ENCODE data around the gene PPIP5K1. TPM values are rescaled to one million over a fixed set of nuclear protein-coding genes. Genes with fewer than 3 reads are reported as not detected.

Gene PPIP5K1
- total RNA-seq, 1 experiment from 2014 or later = 64.0 TPM

DNA sequence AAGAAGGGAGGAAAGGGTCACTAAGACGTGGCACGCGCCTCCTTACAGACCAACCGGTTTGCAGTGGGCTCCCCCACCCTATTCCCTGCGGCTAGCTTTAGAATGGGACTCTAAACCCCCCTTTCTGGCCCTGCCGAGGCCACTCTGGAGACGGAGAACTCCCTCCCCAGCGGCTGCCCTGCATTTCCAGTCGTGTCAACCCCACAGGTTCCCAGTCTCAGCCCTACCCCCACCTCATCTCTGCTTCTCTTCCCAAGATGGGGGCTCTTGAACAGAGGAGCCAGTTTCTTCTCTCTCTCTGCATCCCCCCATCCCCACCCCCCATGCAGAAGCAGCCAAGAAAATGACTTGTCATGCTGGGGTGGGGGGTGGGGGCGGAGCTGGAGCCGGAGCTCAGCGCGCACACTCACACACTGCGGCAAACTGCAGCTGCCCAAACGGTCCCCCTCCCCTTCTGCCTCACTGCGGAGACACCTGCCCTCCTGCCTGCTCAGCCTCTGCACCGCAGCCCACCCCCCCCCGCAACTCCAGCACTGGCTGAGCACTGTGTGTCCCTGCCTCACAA lies 71.7 kb downstream of the PPIP5K1 start:
- H3K36me3 Mint-ChIP-seq (ENCODE audit: insufficient read depth, unreplicated experiment) = no peaks in the 10 kb centered on the region
- no TSS peak for BruUV-seq (replicated peaks)
- peaks cover 42% of the 10 kb centered on the region for H3K27me3 Mint-ChIP-seq (ENCODE audit: insufficient read depth, unreplicated experiment)
- intact Hi-C loops (cut with micrococcal nuclease) = no loop called here
- POLR2A ChIA-PET = interaction anchor here (0.5 kb wide), 1 partner anchor 18 kb away, joined by 3 read pairs; no protein-coding TSS in a partner anchor
- H3K4me1 Mint-ChIP-seq (ENCODE audit: insufficient read depth, unreplicated experiment) = peaks cover 14% of the 10 kb centered on the region
- H3K27ac Mint-ChIP-seq (ENCODE audit: low read depth, unreplicated experiment) = no peak overlapping the region
- CTCF ChIA-PET = no interaction called here
- no peaks in the 10 kb centered on the region for H3K9me3 Mint-ChIP-seq (ENCODE audit: unreplicated experiment)
- TF ChIP-seq, protein P1, sequence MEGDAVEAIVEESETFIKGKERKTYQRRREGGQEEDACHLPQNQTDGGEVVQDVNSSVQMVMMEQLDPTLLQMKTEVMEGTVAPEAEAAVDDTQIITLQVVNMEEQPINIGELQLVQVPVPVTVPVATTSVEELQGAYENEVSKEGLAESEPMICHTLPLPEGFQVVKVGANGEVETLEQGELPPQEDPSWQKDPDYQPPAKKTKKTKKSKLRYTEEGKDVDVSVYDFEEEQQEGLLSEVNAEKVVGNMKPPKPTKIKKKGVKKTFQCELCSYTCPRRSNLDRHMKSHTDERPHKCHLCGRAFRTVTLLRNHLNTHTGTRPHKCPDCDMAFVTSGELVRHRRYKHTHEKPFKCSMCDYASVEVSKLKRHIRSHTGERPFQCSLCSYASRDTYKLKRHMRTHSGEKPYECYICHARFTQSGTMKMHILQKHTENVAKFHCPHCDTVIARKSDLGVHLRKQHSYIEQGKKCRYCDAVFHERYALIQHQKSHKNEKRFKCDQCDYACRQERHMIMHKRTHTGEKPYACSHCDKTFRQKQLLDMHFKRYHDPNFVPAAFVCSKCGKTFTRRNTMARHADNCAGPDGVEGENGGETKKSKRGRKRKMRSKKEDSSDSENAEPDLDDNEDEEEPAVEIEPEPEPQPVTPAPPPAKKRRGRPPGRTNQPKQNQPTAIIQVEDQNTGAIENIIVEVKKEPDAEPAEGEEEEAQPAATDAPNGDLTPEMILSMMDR (IDR thresholded peaks at IDR 0.05; ENCODE audit: unreplicated experiment) = no peak
- no peak for DNase-seq (ENCODE audit: unreplicated experiment)
- H3K4me3 Mint-ChIP-seq (ENCODE audit: unreplicated experiment) = no peak overlapping the region

DNA sequence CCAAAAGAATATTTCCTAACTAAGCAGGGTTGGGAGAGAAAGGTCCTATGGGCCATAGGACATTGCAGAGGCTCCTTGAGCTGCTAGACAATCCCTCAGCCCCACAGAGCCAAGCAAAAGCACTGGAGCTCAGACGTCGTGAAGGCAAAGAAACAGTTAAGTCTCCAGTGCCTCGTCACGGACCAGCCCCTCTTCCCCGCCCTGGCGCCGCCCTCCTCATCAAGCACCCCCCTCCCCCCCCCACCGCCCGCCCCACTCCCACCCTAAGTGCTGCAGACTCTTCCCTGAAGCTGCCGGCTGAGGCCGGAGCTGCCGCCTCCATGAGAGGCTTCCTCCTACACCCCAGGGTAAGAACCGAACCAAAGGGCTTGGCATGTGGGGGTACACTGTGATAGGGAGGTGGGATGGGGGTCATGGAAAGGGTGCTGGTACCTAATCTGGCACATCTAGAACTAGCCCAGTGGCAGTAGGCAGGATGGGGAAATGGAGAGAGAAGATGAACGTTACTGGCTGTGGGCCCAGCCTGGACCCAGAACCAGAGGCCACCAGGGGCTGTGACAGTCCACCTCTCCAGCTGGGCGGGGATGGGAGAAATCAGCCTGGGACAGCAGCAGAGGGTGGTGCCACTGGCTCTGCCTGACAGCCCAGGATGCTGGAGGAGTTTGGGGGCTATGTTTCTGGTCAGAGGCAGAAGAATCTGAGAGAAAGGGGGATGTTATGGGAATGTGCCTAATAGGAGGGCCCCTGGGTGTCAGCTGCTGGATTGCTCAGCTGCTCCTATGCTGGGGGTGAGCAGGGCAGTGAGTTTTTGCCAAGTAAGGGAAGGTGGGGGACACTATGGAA lies 72.4 kb downstream of the PPIP5K1 start, which contains the start of gene MAP1A:
Gene MAP1A (plus strand): TSS at position 255 of the 843 bp plus-strand sequence. CDS start 3,866 bp downstream, outside the sequence.
- intact Hi-C loops (cut with micrococcal nuclease) = no loop called here
- Mint-ChIP-seq H3K27ac (ENCODE audit: low read depth, unreplicated experiment) (no peak within 1 kb of the TSS), H3K9me3 (ENCODE audit: unreplicated experiment) (no peaks in the 10 kb centered on the region), H3K4me1 (ENCODE audit: insufficient read depth, unreplicated experiment) (peaks cover 14% of the 10 kb centered on the region), H3K4me3 (ENCODE audit: unreplicated experiment) (no peak within 1 kb of the TSS), H3K36me3 (ENCODE audit: insufficient read depth, unreplicated experiment) (no peaks in the 10 kb centered on the region), H3K27me3 (ENCODE audit: insufficient read depth, unreplicated experiment) (peaks cover 35% of the 10 kb centered on the region)
- TF ChIP-seq, protein P1 (IDR thresholded peaks at IDR 0.05; ENCODE audit: unreplicated experiment) = no peak
- no TSS peak for BruUV-seq (replicated peaks)
- CTCF ChIA-PET = no interaction called here
- POLR2A ChIA-PET = no interaction called here
- DNase-seq (ENCODE audit: unreplicated experiment) = no peak

DNA sequence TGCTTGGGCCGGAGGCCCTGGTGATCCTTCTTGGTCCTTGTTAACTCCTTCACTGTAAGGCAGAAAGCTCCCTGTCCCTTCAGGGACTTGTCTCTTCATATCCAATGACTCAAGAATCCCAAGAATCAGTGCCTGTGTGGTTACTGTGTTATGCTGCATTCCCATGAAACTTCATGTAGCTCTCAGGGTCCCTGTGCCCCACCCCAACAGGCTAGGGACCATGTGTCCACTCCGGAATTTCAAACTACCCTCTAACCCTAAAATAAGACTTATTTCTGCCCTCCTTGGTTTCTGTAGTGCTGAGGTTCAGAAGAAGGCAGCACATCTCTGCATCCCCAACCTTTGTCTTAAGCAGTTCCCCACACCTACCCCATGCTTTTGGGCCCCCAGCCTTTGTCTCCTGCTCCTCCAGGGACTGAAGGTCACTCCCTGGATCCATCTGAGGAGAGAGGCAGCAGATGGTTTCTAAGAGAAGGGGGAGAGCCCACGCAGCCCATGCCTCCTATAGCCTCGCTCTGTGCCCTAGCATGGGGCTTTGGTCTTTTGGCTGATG lies 73.1 kb downstream of the PPIP5K1 start:
- Mint-ChIP-seq H3K27ac (ENCODE audit: low read depth, unreplicated experiment) (no peak overlapping the region), H3K27me3 (ENCODE audit: insufficient read depth, unreplicated experiment) (peaks cover 28% of the 10 kb centered on the region), H3K9me3 (ENCODE audit: unreplicated experiment) (no peaks in the 10 kb centered on the region), H3K4me3 (ENCODE audit: unreplicated experiment) (no peak overlapping the region), H3K4me1 (ENCODE audit: insufficient read depth, unreplicated experiment) (peaks cover 14% of the 10 kb centered on the region), H3K36me3 (ENCODE audit: insufficient read depth, unreplicated experiment) (no peaks in the 10 kb centered on the region)
- TF ChIP-seq, protein P1 (IDR thresholded peaks at IDR 0.05; ENCODE audit: unreplicated experiment) = no peak
- ChIA-PET CTCF (interaction anchor here (0.9 to 1.2 kb wide), 2 partner anchors 76 to 113 kb away, joined by 4 to 5 read pairs; no protein-coding TSS in a partner anchor), POLR2A (no interaction called here)
- DNase-seq (ENCODE audit: unreplicated experiment) = no peak
- no TSS peak for BruUV-seq (replicated peaks)
- intact Hi-C loops (cut with micrococcal nuclease) = no loop called here

DNA sequence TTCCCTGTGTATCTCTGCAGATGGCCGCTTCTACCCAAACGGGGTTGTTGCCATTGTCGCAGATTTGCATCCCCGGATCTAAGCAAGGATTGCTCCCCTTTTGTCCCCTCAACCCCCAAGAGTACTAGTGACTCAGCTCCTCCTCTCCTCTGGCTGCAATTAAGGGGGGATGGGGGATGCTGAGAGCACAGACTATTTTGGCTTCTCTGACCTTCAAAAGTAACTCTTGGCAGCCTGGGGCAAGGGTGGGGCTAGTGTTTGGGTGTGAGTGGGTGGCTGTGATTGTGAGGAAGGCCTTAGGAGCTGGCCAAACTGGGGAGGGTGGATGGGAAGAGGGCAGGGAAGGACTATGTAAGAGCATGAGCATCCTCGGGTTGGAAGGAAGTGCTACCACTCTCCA lies 73.8 kb downstream of the PPIP5K1 start:
- no peaks in the 10 kb centered on the region for H3K36me3 Mint-ChIP-seq (ENCODE audit: insufficient read depth, unreplicated experiment)
- no peak overlapping the region for H3K4me3 Mint-ChIP-seq (ENCODE audit: unreplicated experiment)
- intact Hi-C loops (cut with micrococcal nuclease) = no loop called here
- peak; percentile 19 for DNase-seq (ENCODE audit: unreplicated experiment)
- CTCF ChIA-PET = interaction anchor here (0.7 to 5.5 kb wide), 5 partner anchors 30 to 114 kb away, joined by 3 to 46 read pairs (median 4); no protein-coding TSS in a partner anchor
- POLR2A ChIA-PET = no interaction called here
- BruUV-seq (replicated peaks) = no TSS peak
- TF ChIP-seq, protein P1 (IDR thresholded peaks at IDR 0.05; ENCODE audit: unreplicated experiment) = no peak
- H3K4me1 Mint-ChIP-seq (ENCODE audit: insufficient read depth, unreplicated experiment) = peaks cover 18% of the 10 kb centered on the region
- peaks cover 28% of the 10 kb centered on the region for H3K27me3 Mint-ChIP-seq (ENCODE audit: insufficient read depth, unreplicated experiment)
- H3K27ac Mint-ChIP-seq (ENCODE audit: low read depth, unreplicated experiment) = no peak overlapping the region
- no peaks in the 10 kb centered on the region for H3K9me3 Mint-ChIP-seq (ENCODE audit: unreplicated experiment)
